Effector memory CD4-positive, alpha-beta T cell (primary cell): ENCODE results near the gene GSKIP.

Source experiments
- DNase-seq, 3 donors: peaks; one replicate each; pipeline ENCODE4 v3.0.0-alpha.2; 2020
- H3K27ac ChIP-seq: 2 replicates; pipeline ENCODE4 v1.7.0; 2013; ENCODE audit warnings: mild to moderate bottlenecking, low read length, moderate library complexity; ENCODE audit not compliant: insufficient read depth, poor library complexity, severe bottlenecking
- H3K27me3 ChIP-seq: replicated peaks from 2 replicates; pipeline ENCODE4 v1.7.0; 2013; ENCODE audit warnings: mild to moderate bottlenecking, low read length; ENCODE audit not compliant: insufficient read depth, control insufficient read depth, poor library complexity, severe bottlenecking
- H3K36me3 ChIP-seq: 2 replicates; pipeline ENCODE4 v1.7.0; 2013; ENCODE audit warnings: mild to moderate bottlenecking, low read length, moderate library complexity; ENCODE audit not compliant: control insufficient read depth, insufficient read depth
- H3K4me1 ChIP-seq: 2 replicates; pipeline ENCODE4 v1.7.0; 2013; ENCODE audit warnings: low read length, mild to moderate bottlenecking; ENCODE audit not compliant: control insufficient read depth, insufficient read depth, poor library complexity, severe bottlenecking
- H3K4me3 ChIP-seq: 2 replicates; pipeline ENCODE4 v1.7.0; 2013; ENCODE audit warnings: low read length, low read depth, mild to moderate bottlenecking; ENCODE audit not compliant: insufficient read depth, poor library complexity, severe bottlenecking
- H3K9me3 ChIP-seq: 2 replicates; pipeline ENCODE4 v1.7.0; 2013; ENCODE audit warnings: mild to moderate bottlenecking, low read length, moderate library complexity; ENCODE audit not compliant: control insufficient read depth

Gene GSKIP

GRCh38 chr14:96410119-96410518, 46.8 kb downstream of the GSKIP start:
- H3K4me1 ChIP-seq: no peaks in the 10 kb centered on the region
- no peak overlapping the region for H3K4me3 ChIP-seq
- no peaks in the 10 kb centered on the region for H3K27me3 ChIP-seq
- no peak overlapping the region for H3K27ac ChIP-seq
- no peaks in the 10 kb centered on the region for H3K9me3 ChIP-seq
- H3K36me3 ChIP-seq: no peaks in the 10 kb centered on the region
- DNase-seq: no peak

GRCh38 chr14:96413526-96413925, 50.2 kb downstream of the GSKIP start:
- Histone ChIP-seq H3K27ac (no peak overlapping the region), H3K4me3 (no peak overlapping the region), H3K27me3 (no peaks in the 10 kb centered on the region), H3K9me3 (no peaks in the 10 kb centered on the region), H3K36me3 (no peaks in the 10 kb centered on the region), H3K4me1 (no peaks in the 10 kb centered on the region)
- DNase-seq: no peak

GRCh38 chr14:96415559-96415958, 52.2 kb downstream of the GSKIP start:
- H3K36me3 ChIP-seq: no peaks in the 10 kb centered on the region
- no peak overlapping the region for H3K4me3 ChIP-seq
- DNase-seq: no peak
- H3K4me1 ChIP-seq: no peaks in the 10 kb centered on the region
- no peaks in the 10 kb centered on the region for H3K27me3 ChIP-seq
- H3K27ac ChIP-seq: no peak overlapping the region
- H3K9me3 ChIP-seq: no peaks in the 10 kb centered on the region

GRCh38 chr14:96416292-96416691, 53.0 kb downstream of the GSKIP start:
- Histone ChIP-seq H3K4me3 (no peak overlapping the region), H3K36me3 (no peaks in the 10 kb centered on the region), H3K27ac (no peak overlapping the region), H3K4me1 (no peaks in the 10 kb centered on the region), H3K9me3 (no peaks in the 10 kb centered on the region), H3K27me3 (no peaks in the 10 kb centered on the region)
- no peak for DNase-seq

- no peak for DNase-seq
- H3K4me1 ChIP-seq: no peaks in the 10 kb centered on the region
- no peak overlapping the region for H3K4me3 ChIP-seq
- H3K27ac ChIP-seq: no peak overlapping the region
- no peaks in the 10 kb centered on the region for H3K27me3 ChIP-seq
- no peaks in the 10 kb centered on the region for H3K36me3 ChIP-seq
- no peaks in the 10 kb centered on the region for H3K9me3 ChIP-seq
Measured at GRCh38 chr14:96417254-96417653, 53.9 kb downstream of the GSKIP start.

GRCh38 chr14:96418075-96418474, 54.7 kb downstream of the GSKIP start:
- Histone ChIP-seq H3K36me3 (no peaks in the 10 kb centered on the region), H3K27me3 (no peaks in the 10 kb centered on the region), H3K27ac (no peak overlapping the region), H3K4me3 (no peak overlapping the region), H3K4me1 (no peaks in the 10 kb centered on the region), H3K9me3 (no peaks in the 10 kb centered on the region)
- DNase-seq: no peak

GRCh38 chr14:96421236-96421635, 57.9 kb downstream of the GSKIP start:
- H3K27me3 ChIP-seq: peaks cover 3% of the 10 kb centered on the region
- no peak for DNase-seq
- no peak overlapping the region for H3K27ac ChIP-seq
- no peak overlapping the region for H3K4me3 ChIP-seq
- H3K9me3 ChIP-seq: no peaks in the 10 kb centered on the region
- H3K36me3 ChIP-seq: no peaks in the 10 kb centered on the region
- no peaks in the 10 kb centered on the region for H3K4me1 ChIP-seq

- peaks cover 3% of the 10 kb centered on the region for H3K27me3 ChIP-seq
- no peaks in the 10 kb centered on the region for H3K36me3 ChIP-seq
- no peaks in the 10 kb centered on the region for H3K4me1 ChIP-seq
- no peak overlapping the region for H3K27ac ChIP-seq
- no peak overlapping the region for H3K4me3 ChIP-seq
- no peaks in the 10 kb centered on the region for H3K9me3 ChIP-seq
- DNase-seq: no peak
Measured at GRCh38 chr14:96422992-96423391, 59.7 kb downstream of the GSKIP start.

- Histone ChIP-seq H3K4me3 (peak overlapping the region; percentile 44), H3K9me3 (no peaks in the 10 kb centered on the region), H3K27ac (no peak overlapping the region), H3K27me3 (peaks cover 3% of the 10 kb centered on the region), H3K4me1 (no peaks in the 10 kb centered on the region), H3K36me3 (no peaks in the 10 kb centered on the region)
- no peak for DNase-seq
Measured at GRCh38 chr14:96423446-96424108, 60.3 kb downstream of the GSKIP start.

GRCh38 chr14:96424109-96424989, 61.0 kb downstream of the GSKIP start:
- Histone ChIP-seq H3K27ac (no peak overlapping the region), H3K4me1 (no peaks in the 10 kb centered on the region), H3K36me3 (no peaks in the 10 kb centered on the region), H3K9me3 (no peaks in the 10 kb centered on the region), H3K27me3 (peaks cover 3% of the 10 kb centered on the region), H3K4me3 (peak overlapping the region; percentile 44)
- DNase-seq: peak in 1 of 3 donors; percentile 1
